Smooth muscle cell (in vitro differentiated cells): Measurements from ENCODE around the gene ASMT. TPM values are rescaled to one million over a fixed set of nuclear protein-coding genes. Genes with fewer than 3 reads are reported as not detected.

Source experiments
- DNase-seq: peaks from one replicate; lab custom pipeline; 2025; ENCODE audit not compliant: unreplicated experiment; lab: John Stamatoyannopoulos, UW
- H2AFZ ChIP-seq: fragments of 200-600 bp; sonication (generic); 2 replicates; pipeline ENCODE4 v1.6.0; 2016; ENCODE audit warnings: antibody characterized with exemption, low read depth, mild to moderate bottlenecking
- H3F3A ChIP-seq: fragments of 200-600 bp; sonication (generic); 2 replicates; pipeline ENCODE4 v1.6.0; 2017; ENCODE audit warnings: antibody characterized with exemption, low read depth
- H3K27ac ChIP-seq: fragments of 200-600 bp; sonication (generic); 2 replicates; pipeline ENCODE4 v1.5.1; 2016; ENCODE audit warnings: low read depth, mild to moderate bottlenecking
- H3K27me3 ChIP-seq: fragments of 200-600 bp; sonication (generic); 2 replicates; pipeline ENCODE4 v1.6.1; 2016; ENCODE audit warnings: low read depth, mild to moderate bottlenecking
- H3K36me3 ChIP-seq: fragments of 200-600 bp; sonication (generic); 2 replicates; pipeline ENCODE4 v1.5.1; 2016; ENCODE audit warnings: low read depth
- H3K4me1 ChIP-seq: fragments of 200-600 bp; sonication (generic); 2 replicates; pipeline ENCODE4 v1.5.1; 2016; ENCODE audit warnings: low read depth
- H3K4me2 ChIP-seq: fragments of 200-600 bp; sonication (generic); 2 replicates; pipeline ENCODE4 v1.6.0; 2016; ENCODE audit warnings: mild to moderate bottlenecking
- H3K4me3 ChIP-seq: fragments of 200-600 bp; sonication (generic); 2 replicates; pipeline ENCODE4 v1.5.1; 2016; ENCODE audit warnings: mild to moderate bottlenecking
- H3K79me2 ChIP-seq: fragments of 200-600 bp; sonication (generic); 2 replicates; pipeline ENCODE4 v1.6.0; 2016; ENCODE audit warnings: low read depth, mild to moderate bottlenecking
- H3K9ac ChIP-seq: fragments of 200-600 bp; sonication (generic); 2 replicates; pipeline ENCODE4 v1.6.0; 2016; ENCODE audit warnings: low read depth
- H3K9me3 ChIP-seq: fragments of 200-600 bp; sonication (generic); replicated peaks from 2 replicates; pipeline ENCODE4 v1.5.1; 2016; ENCODE audit warnings: low read depth
- H4K20me1 ChIP-seq: fragments of 200-600 bp; sonication (generic); 2 replicates; pipeline ENCODE4 v1.6.0; 2016; ENCODE audit warnings: low read depth
- WGBS: methylation state at CpG from one replicate; pipeline ENCODE4 v1.1.7; 2016; ENCODE audit warnings: low lambda C conversion rate; 5-methylcytosine and 5-hydroxymethylcytosine counted together
- polyA plus RNA-seq: library from polyadenylated mRNA; unstranded; fragments of >200 nt; fragmentation: Nextera tagmentation; extraction: Ambion mirVana; gene quantifications from 2 replicates; pipeline ENCODE4 v1.2.1, GENCODE V29; 2016
- total RNA-seq: library from RNA; depleted of rRNA; stranded (reverse); fragments of >200 nt; gene quantifications from 2 replicates; pipeline ENCODE4 v1.2.3, GENCODE V29; 2014
- TF ChIP-seq, protein P1 (sequence below): fragments of 200-600 bp; sonication (generic); IDR thresholded peaks from 2 replicates; pipeline ENCODE4 v1.5.1; 2017; ENCODE audit warnings: borderline replicate concordance, mild to moderate bottlenecking, antibody characterized with exemption; ENCODE audit not compliant: insufficient read depth, poor library complexity, severe bottlenecking

ASMT gene
- total and polyA plus RNA-seq, 2 experiments from 2014 or later = 0.41 TPM; not detected in 1

DNA sequence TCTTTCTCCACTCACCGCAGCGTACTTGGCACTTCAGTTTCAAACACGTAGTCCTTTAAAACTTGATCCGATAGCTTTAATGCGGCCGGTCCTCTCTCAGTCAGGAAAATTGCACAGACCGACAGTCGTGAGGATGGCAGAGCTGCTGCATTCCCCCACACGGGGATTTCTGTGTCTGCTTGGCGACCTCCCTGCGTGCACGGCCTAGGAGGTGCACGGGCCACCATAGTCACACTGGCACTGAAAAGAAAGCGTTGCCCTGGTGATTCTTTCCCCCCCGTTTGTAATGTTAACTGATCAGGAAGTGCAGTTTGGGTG is 13.1 kb upstream of the ASMT start:
- WGBS = 95% methylated on average over 15 of the region's 15 CpGs
- TF ChIP-seq, protein P1, sequence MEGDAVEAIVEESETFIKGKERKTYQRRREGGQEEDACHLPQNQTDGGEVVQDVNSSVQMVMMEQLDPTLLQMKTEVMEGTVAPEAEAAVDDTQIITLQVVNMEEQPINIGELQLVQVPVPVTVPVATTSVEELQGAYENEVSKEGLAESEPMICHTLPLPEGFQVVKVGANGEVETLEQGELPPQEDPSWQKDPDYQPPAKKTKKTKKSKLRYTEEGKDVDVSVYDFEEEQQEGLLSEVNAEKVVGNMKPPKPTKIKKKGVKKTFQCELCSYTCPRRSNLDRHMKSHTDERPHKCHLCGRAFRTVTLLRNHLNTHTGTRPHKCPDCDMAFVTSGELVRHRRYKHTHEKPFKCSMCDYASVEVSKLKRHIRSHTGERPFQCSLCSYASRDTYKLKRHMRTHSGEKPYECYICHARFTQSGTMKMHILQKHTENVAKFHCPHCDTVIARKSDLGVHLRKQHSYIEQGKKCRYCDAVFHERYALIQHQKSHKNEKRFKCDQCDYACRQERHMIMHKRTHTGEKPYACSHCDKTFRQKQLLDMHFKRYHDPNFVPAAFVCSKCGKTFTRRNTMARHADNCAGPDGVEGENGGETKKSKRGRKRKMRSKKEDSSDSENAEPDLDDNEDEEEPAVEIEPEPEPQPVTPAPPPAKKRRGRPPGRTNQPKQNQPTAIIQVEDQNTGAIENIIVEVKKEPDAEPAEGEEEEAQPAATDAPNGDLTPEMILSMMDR = no peak
- H3K79me2 ChIP-seq = peaks cover 10% of the 10 kb centered on the region
- H4K20me1 ChIP-seq = peaks cover 43% of the 10 kb centered on the region
- H3K36me3 ChIP-seq = peaks cover 8% of the 10 kb centered on the region
- no peak overlapping the region for H3K27ac ChIP-seq
- no peak for DNase-seq
- no peaks in the 10 kb centered on the region for H3K9me3 ChIP-seq
- no peaks in the 10 kb centered on the region for H3K27me3 ChIP-seq
- no peak overlapping the region for H3K4me3 ChIP-seq
- H3F3A ChIP-seq = no peaks in the 10 kb centered on the region
- no peak overlapping the region for H3K4me2 ChIP-seq
- H3K4me1 ChIP-seq = no peaks in the 10 kb centered on the region
- no peak overlapping the region for H3K9ac ChIP-seq
- no peak overlapping the region for H2AFZ ChIP-seq

DNA sequence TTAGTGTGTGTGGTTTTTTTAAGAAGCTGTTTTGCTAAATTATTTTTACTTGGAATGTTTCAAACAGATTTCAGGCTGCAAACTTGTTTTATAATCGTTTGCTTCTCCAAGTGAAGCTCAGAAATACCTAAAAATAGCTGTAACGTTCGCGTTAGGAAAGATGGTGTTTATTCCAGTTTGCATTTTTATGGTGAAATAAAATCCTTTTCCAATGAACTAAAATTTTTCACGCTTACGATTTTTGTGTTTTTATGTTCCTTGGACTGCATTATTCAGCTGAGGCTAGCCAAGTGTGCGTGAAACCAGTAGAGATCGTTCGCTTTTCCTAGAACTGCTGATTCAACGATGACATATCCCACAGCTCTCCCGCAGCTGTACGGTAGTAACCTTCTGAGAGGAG is 12.6 kb upstream of the ASMT start:
- H3K27me3 ChIP-seq = no peaks in the 10 kb centered on the region
- H3F3A ChIP-seq = no peaks in the 10 kb centered on the region
- no peak overlapping the region for H3K9ac ChIP-seq
- H3K27ac ChIP-seq = no peak overlapping the region
- DNase-seq = no peak
- H3K36me3 ChIP-seq = peaks cover 8% of the 10 kb centered on the region
- H3K9me3 ChIP-seq = no peaks in the 10 kb centered on the region
- H3K4me2 ChIP-seq = no peak overlapping the region
- WGBS = 99% methylated on average over 12 of the region's 12 CpGs
- H3K79me2 ChIP-seq = peaks cover 5% of the 10 kb centered on the region
- no peak overlapping the region for H2AFZ ChIP-seq
- H3K4me1 ChIP-seq = no peaks in the 10 kb centered on the region
- TF ChIP-seq, protein P1 = no peak
- H4K20me1 ChIP-seq = peaks cover 37% of the 10 kb centered on the region
- H3K4me3 ChIP-seq = no peak overlapping the region

DNA sequence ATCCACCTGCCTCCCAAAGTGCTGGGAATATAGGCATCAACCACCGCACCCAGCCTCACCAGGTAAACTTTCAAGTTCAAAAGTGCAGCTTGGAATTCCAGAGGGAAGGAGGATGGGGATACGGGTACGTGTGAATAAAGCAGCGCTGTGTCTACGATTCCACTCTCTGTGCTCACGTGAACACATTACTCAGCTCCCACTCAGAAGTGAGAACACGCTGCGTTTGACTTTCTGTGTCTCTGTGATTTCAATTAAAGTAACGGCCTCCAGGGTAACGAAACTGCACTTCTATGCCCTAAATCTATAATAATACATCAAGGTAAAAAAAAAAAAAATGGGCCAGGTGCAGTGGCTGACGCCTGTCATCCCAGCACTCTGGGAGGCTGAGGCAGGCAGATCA is 8.4 kb upstream of the ASMT start:
- Histone ChIP-seq H3K27me3 (no peaks in the 10 kb centered on the region), H3K79me2 (no peaks in the 10 kb centered on the region), H3K4me3 (no peak overlapping the region), H3K9me3 (no peaks in the 10 kb centered on the region), H2AFZ (no peak overlapping the region), H3F3A (no peaks in the 10 kb centered on the region), H3K4me2 (no peak overlapping the region), H3K9ac (no peak overlapping the region), H3K27ac (no peak overlapping the region), H4K20me1 (peaks cover 12% of the 10 kb centered on the region), H3K4me1 (no peaks in the 10 kb centered on the region), H3K36me3 (peaks cover 8% of the 10 kb centered on the region)
- DNase-seq = no peak
- WGBS = 95% methylated on average over 11 of the region's 11 CpGs
- TF ChIP-seq, protein P1 = no peak

DNA sequence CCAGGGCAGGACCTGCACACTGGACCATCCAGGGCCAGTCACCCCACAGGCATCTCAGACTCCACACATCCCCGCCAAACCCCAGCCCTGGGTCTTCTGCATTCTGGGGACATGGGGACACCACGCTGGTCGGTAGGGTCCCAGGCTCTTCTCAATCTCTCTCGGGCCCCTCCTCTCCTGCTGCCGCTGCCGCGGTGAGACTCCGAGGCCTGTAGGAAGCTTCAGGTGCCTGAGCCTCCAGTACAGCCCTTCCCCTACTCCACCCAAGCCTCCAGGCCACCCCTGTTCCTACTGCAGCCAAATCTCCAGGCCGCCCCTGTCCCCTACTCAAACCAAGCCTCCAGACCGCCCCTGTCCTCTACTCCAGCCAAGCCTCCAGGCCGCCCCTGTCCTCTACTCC is 5.5 kb upstream of the ASMT start:
- H4K20me1 ChIP-seq = no peaks in the 10 kb centered on the region
- no peaks in the 10 kb centered on the region for H3F3A ChIP-seq
- no peak overlapping the region for H3K9ac ChIP-seq
- TF ChIP-seq, protein P1 = no peak
- H3K9me3 ChIP-seq = no peaks in the 10 kb centered on the region
- H3K79me2 ChIP-seq = no peaks in the 10 kb centered on the region
- no peak overlapping the region for H3K4me2 ChIP-seq
- 91% methylated on average over 10 of the region's 11 CpGs for WGBS
- H3K27me3 ChIP-seq = no peaks in the 10 kb centered on the region
- H3K36me3 ChIP-seq = no peaks in the 10 kb centered on the region
- no peak overlapping the region for H3K27ac ChIP-seq
- H2AFZ ChIP-seq = no peak overlapping the region
- H3K4me3 ChIP-seq = no peak overlapping the region
- no peak for DNase-seq
- no peaks in the 10 kb centered on the region for H3K4me1 ChIP-seq
